NCI-H82 treated with DMSO at 0.1 percent for 48 hours (cell line): ENCODE measurements around the gene FAM174B.
A peak's percentile ranks its signal among the peaks of the same experiment; 100 is the strongest.

ENCODE experiments used
- DNase-seq: peaks from one replicate; lab custom pipeline; 2025; ENCODE audit not compliant: unreplicated experiment; lab: John Stamatoyannopoulos, UW

FAM174B gene

DNA sequence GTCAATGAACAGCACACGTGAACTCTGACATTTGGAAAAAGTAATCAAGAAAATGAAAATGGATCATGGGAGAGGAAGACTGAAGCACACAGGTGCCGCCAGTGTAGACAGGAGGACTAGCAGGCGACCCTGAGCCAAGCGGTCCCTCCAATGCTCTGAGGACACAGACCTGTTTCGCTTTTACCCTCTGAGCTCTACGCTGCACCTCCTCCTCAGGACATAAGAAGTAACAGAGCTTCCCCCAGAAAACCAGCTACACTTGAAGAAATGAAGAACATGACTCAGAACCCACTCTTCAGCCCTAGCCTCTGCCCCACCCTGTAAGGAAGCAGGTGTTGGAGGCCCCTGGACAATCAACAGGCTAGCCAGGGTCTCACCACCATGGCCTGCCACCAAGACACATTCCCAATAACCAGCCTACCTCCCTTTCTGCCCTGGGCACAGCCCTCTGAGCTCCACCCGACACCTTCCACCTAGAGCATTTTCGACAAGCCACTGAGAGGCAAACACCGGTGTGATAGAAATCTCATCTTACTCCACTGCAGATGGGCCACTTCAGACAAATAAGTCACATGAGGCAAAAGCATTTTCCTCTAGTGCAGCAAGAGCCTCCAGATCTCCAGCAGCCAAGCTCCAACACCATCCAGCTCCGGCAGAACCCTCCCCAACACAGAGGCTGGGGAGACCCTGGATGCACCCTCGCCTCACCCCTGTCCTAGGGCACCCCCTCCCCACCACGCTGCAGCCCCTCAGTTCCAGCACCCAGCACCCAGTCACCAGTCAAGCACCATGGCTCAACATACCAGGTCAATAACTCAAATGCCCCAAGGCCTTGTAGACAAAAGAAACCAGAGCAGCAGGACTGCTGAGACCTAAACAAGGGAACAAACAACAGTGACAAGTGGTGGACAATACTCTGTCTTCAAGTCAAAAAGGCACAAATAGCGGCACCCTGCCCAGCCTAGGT is 11.4 kb downstream of the FAM174B start:
- DNase-seq = no peak

DNA sequence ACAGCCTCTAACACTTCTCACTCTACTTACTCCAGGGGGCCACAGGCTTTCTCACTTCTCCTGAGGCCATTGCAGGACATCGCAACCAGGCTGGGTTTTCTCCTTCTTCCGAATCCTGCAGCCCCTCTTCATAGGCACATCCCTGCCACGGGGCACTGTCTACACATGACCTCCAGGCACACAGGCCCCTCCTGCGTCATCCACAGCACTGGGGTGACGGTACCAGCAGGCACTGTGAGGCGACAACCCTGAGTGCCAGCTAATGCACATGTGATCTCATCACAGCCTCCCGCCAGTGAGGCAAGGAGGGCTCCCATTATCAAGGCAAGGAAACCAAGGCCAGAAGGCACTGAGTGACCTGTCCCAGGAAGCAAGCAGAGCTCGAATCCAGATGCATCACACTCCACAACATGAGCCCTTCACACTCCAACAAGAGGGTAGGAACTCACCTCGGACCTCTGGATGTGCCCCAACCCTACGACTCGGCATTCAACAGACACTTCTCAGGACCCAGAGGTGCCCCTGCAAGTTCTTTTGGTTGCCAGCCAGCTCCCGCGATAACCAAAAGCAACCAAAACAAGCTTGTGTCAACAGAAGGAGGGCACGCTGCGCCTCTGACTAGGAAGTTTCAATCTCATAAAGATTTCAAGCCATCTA is 16.7 kb downstream of the FAM174B start:
- no peak for DNase-seq

DNA sequence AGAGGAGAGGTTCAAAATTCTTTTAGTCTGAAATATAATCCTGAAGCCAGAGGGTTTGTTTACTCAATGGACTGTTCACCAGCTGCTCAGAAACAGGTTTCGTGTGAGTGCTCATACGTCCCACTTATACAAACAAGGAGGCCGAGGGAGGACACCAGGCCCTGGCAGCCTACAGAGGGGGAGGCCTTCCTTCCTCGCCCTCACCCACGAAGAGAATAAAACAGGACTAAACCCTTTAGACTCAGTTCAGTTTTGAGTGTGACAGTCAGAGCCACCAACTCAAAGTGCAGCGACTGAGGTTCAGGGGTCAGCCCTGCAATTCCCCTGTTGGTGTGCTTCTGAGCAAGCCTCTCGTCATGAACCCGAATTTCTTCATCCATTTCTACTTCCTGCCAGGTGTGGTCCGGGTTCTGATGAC is 17.3 kb downstream of the FAM174B start:
- DNase-seq = peak; percentile 30

GRCh38 chr15:92637626-92638025 is 17.9 kb downstream of the FAM174B start:
- DNase-seq = no peak

DNA sequence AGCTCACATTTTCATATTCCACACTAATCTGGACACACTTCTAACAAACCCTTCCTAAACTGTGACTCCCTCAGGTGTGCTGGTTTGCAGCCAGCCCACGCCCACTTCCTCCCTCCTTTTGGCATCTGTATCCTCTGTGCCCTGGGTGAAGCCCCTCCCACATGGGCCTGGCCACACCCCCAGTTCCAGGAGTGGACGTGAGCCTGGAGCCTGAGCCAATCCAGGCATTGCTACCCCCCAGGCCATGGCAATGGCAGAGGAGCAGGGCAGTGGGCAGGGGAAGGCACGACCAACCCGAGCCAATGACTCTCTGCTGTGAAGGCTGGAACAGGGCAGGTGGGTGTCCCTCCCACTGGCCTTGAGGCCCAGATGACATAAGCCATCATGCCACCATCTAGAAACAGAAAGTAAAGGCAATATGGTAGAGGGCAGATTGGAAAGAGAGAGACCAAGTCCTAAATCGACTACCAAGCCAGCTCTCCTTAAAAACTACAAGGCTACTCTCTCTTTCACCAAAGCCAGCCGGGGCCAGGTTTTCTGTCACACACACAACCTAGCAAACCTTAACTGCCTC is 18.6 kb downstream of the FAM174B start:
- DNase-seq = no peak

GRCh38 chr15:92636401-92636907 is 19.1 kb downstream of the FAM174B start:
- DNase-seq = no peak

DNA sequence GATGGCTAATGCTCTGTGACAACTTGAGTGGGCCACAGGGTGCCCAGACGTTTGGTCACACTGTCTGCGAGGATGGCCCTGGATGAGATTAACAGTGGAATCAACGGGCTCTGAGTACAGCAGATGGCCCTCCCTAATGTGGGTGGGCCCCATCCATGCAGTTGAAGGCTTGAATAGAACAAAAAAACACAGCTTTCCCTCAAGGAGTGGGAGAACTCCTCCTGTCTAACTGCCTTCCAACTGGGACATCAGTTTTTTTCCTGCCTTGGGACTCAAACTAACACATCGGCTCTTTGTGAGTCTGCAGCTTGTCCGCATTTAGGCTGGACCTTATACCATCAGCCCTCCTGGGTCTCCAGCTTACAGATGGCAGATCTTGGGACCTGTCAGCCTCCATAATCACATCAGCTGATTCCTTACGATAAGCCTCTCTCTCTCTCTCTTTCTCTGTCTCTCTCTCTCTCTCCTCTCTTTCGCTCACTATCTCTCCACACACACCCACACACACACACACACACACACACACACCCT is 20.8 kb downstream of the FAM174B start:
- DNase-seq = peak; percentile 68

- DNase-seq = no peak
Observed at GRCh38 chr15:92634060-92634459, 21.5 kb downstream of the FAM174B start.

DNA sequence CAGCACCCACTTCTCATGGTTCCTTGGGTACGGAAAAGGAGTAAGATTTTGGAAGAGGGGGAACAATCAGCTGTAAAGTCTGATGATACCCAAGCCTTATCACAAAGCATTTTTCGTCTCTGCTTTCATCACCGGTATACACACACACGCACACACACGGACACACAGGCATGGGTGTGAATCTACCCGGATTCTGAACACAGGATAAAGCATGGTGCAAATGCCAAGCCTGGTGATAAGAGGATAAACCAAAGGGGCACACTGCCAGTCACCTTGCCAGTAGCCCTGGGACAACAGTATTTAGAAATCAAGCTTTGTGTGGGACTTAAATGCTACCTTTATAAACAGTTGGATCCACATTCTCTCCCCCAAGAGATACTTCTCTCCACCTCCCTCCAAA is 22.2 kb downstream of the FAM174B start:
- DNase-seq = no peak

- no peak for DNase-seq
Observed at GRCh38 chr15:92633001-92633400, 22.6 kb downstream of the FAM174B start.

- DNase-seq = no peak
Observed at GRCh38 chr15:92631721-92632120, 23.9 kb downstream of the FAM174B start.

- DNase-seq = no peak
Observed at GRCh38 chr15:92629975-92630626, 25.5 kb downstream of the FAM174B start.

DNA sequence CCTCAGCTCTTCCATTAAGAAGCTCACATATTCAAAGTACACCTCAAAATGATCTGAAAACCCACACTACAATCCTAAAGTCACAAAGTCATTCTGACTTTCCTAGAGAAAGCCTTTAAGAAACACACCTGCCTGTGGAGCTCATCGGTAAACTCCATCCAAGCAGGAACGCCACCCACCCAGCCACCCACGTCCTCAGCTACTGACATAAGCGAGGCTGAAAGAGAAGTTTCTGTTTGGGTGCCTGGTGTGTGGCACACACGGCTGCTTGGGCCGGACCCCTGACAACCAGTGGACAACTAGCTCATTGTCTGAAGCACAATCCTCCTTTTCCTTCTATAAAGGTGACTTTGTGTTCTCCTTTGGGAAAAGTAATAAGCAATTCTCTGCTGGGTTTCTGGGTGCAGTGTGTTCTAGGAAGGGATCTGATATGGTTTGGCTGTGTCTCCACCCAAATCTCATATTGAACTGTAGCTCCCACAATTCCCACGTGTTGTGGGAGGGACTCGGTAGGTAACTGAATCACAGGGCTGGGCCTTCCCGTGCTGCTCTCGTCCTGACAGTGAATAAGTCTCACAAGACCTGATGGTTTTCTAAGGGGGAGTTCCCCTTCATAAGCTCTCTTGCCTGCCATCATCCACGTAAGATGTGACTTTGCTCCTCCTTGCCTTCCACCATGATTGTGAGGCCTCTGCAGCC is 26.1 kb downstream of the FAM174B start:
- DNase-seq = no peak

- DNase-seq = no peak
Observed at GRCh38 chr15:92627014-92627413, 28.6 kb downstream of the FAM174B start.

GRCh38 chr15:92625251-92625980 is 30.2 kb downstream of the FAM174B start:
- no peak for DNase-seq

DNA sequence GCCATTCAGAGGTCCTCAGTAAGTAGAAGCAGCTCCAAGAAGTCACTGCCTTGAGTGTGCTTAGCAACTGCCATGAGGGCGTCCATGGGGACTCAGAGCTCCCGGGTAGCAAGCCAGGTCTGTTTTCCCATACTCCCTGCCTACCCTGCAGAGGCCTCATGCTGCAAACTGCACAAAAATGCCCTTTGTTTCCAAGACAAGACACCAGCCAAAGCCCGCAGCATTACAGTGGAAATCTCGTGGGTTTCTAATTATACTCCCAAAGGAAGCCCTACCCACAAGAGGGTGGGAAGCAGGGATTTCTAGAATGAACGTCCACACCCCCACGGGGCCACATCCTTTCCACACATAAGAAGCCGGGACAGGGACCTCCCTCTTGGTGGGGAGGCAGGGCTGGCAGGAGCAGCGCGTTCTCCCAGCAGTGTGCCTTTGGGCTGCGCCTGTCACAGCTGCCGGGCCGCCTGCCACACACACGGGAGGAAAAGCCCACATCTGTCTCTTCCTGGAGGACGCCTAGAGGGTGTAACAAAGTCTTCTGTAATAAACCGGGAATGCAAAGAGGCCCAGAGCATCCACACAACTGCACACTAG is 31.1 kb downstream of the FAM174B start:
- no peak for DNase-seq

GRCh38 chr15:92623435-92623834 is 32.1 kb downstream of the FAM174B start:
- DNase-seq = no peak

GRCh38 chr15:92621972-92622533 is 33.5 kb downstream of the FAM174B start:
- no peak for DNase-seq

GRCh38 chr15:92620991-92621390 is 34.6 kb downstream of the FAM174B start:
- no peak for DNase-seq
